Islet precursor cell (in vitro differentiated cells): ENCODE results near the gene GLT8D2.

Experiments used
- DNase-seq: peaks from one replicate; pipeline ENCODE4 v3.0.0-alpha.2; 2018

The GLT8D2 gene, protein sequence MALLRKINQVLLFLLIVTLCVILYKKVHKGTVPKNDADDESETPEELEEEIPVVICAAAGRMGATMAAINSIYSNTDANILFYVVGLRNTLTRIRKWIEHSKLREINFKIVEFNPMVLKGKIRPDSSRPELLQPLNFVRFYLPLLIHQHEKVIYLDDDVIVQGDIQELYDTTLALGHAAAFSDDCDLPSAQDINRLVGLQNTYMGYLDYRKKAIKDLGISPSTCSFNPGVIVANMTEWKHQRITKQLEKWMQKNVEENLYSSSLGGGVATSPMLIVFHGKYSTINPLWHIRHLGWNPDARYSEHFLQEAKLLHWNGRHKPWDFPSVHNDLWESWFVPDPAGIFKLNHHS

GRCh38 chr12:104049903-104050356 lies at the start of gene GLT8D2:
GLT8D2 (minus strand) TSS chr12:104050187; CDS start chr12:104019648, 30,539 bp downstream.
- peak; percentile 87 for DNase-seq

DNA sequence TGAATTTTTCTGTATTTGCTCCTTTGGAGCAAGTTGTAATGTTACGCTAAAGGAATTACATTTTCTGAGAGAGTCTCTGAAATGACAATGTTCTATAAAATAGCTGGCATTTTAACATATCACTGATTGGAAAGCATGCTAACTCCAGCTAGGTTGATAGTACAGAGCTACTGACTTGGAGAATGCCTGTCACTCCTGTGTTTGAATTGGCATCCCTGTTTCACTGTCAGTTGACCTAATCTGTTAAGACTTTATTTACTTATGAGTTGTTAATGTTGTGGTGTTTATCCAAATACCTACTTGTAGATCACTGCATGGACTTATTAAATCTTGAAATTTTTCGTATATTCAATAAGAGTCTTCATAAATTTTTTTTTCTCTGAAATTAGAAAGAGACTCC lies 48.0 kb upstream of the GLT8D2 start:
- DNase-seq, result no peak

DNA sequence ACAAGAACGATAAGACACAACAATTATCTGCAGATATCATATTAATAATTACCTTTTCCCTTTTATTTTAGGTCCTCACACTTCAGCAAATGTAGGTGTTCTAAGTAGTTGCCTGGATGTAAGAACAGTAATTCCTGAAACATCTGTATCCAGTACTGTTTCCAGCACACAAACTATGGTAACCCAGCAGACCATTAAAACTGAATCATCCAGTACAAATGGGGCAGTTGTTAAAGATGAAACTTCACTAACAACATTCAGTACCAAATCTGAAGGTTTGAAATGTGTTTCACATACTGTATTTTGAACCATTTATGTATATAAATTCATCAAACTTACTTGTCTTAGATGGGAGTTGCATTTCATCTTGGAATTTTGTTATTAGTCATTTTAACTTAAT lies 45.3 kb upstream of the GLT8D2 start:
- DNase-seq, result no peak

GRCh38 chr12:104094284-104094683 lies 44.3 kb upstream of the GLT8D2 start:
- DNase-seq, result no peak

DNA sequence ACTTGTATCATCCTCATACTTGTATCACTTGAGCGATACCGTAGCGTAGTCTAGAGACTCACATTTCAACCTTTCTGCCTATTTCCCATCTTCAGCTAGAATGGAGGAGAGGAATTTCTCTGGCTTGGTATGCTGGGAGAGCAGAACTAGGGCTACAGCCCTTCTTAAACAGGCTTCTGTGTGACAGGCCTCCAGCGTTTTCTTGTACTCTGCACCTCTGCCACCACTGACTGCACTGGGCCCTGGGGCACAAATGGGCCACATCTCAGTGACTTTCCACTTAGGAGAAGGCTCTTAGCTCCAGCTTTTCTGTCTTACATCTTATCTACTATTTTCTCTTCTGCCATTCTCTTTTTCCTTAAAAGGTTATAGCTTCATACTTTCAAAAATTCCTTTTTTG lies 41.1 kb upstream of the GLT8D2 start:
- DNase-seq, result peak; percentile 72

DNA sequence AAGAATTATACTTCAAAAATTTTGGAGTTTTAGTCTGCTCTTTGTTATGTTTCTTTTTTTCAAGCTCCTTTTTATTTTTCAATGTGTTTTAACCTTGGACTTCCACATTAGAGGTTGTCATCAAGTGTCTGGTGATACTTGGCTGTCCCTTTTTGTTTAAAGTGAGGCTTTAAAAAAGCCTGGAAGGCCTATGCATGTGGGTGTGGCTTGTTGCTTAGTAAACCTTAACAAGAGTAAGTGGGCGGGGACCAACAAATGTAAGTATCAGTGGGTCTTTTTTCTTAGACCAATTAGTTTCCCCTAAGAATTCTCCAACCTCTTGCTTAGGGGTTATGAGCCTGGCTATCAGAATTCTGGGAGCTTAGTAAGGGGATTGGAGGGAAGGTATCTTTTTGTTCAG lies 40.7 kb upstream of the GLT8D2 start:
- no peak for DNase-seq

- DNase-seq, result no peak
These were observed 33.9 kb upstream of the GLT8D2 start for GRCh38 chr12:104083769-104084475.

- DNase-seq, result no peak
These were observed 30.8 kb upstream of the GLT8D2 start for GRCh38 chr12:104080764-104081163.

- DNase-seq, result no peak
These were observed 29.0 kb upstream of the GLT8D2 start for GRCh38 chr12:104079024-104079423.

- DNase-seq, result no peak
These were observed 23.7 kb upstream of the GLT8D2 start for GRCh38 chr12:104073699-104074098.

GRCh38 chr12:104072099-104072498 lies 22.1 kb upstream of the GLT8D2 start:
- no peak for DNase-seq

- peak; percentile 59 for DNase-seq
These were observed 14.9 kb upstream of the GLT8D2 start for GRCh38 chr12:104064842-104065427.

GRCh38 chr12:104064031-104064841 lies 14.2 kb upstream of the GLT8D2 start, which contains the start of gene HCFC2:
HCFC2 (plus strand) TSS chr12:104064531; CDS start chr12:104064561, 30 bp downstream.
- peak; percentile 97 for DNase-seq

- DNase-seq, result no peak
These were observed 13.7 kb upstream of the GLT8D2 start for GRCh38 chr12:104063712-104064030.

- DNase-seq, result peak; percentile 67
These were observed 10.8 kb upstream of the GLT8D2 start for GRCh38 chr12:104060791-104061190.

- DNase-seq, result no peak
These were observed 10.0 kb upstream of the GLT8D2 start for GRCh38 chr12:104059963-104060362.

DNA sequence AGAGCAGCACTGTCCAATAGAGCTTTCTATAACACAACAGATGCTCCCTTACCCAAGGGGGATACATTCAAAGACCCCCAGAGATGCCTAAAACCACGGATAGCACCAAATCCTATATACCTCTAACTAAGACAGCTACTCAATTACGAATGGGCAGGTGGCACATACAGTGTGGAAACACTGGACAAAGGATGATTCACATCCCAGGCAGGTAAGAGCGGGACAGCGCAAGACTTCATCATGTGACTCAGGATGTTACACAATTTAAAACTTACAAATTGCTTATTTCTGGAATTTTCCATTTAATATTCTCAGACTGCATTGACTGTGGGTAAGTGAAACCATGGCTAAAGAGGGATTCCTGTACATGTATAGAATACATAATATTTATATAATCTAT lies 8.8 kb upstream of the GLT8D2 start:
- no peak for DNase-seq

- no peak for DNase-seq
These were observed 7.8 kb upstream of the GLT8D2 start for GRCh38 chr12:104057771-104058197.

GRCh38 chr12:104056419-104056972 lies 6.5 kb upstream of the GLT8D2 start:
- no peak for DNase-seq

DNA sequence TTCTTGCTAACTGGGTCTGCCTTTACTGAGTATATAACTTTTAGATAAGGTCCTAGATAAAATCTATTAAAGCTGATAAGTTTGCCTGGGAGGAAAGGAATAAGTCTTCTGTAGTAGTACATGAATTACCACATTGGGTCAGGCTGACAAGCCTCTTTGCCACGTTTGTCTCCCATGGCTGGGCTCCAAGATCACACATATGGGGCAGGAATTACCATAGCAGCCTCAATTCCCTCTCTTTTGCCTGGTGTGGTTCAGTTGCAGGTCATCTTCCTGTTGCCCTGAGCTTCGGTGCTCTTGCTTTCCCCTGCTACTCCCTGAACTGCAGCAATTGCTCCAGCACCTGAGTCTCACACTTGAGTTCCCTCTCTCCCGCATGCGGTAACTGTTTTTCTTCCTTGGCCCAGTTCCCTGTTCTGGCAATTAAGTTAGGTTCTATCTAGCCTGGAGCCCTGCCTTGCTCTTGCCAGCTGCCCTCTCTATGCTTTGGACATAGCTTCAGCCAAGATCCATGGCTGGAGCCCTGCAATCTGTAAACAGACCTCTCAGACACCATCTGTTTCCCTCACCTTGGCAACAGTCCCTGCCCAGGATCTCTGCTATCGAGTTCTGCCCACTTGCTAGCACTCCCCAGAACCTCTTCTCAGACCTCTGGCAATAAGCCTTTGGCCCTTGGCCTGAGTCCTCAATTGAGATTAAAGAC lies 5.8 kb upstream of the GLT8D2 start:
- no peak for DNase-seq

GRCh38 chr12:104054681-104055346 lies 4.8 kb upstream of the GLT8D2 start:
- DNase-seq, result no peak
